Measurements from ENCODE around the gene TMPRSS4. TPM values are rescaled to one million over a fixed set of nuclear protein-coding genes. Genes with fewer than 3 reads are reported as not detected.

The TMPRSS4 gene
- 100 to 1,000 TPM in 1 of 4 donors, 10 to 100 TPM in 3; 20.0 to 117 (median 44.3) TPM for polyA plus RNA-seq
- long read RNA-seq, donor 1, full-length matches to known transcripts = 28 of 58 reads
- long read RNA-seq, donor 1, partial matches to known transcripts = 22 of 58 reads
- long read RNA-seq, donor 1, other reads (novel, unspliced or antisense) = 8 of 58 reads
- long read RNA-seq, donor 2, partial matches to known transcripts = 0 of 3 reads
- long read RNA-seq, donor 2, other reads (novel, unspliced or antisense) = 0 of 3 reads
- long read RNA-seq, donor 3, partial matches to known transcripts = 10 of 11 reads
- long read RNA-seq, donor 3, other reads (novel, unspliced or antisense) = 0 of 11 reads
- long read RNA-seq, donor 4 = 0 reads
- long read RNA-seq, donor 5, partial matches to known transcripts = 0 of 1 reads
- long read RNA-seq, donor 5, other reads (novel, unspliced or antisense) = 0 of 1 reads
- long read RNA-seq, donor 6, full-length matches to known transcripts = 9 of 15 reads
- long read RNA-seq, donor 6, partial matches to known transcripts = 6 of 15 reads
- long read RNA-seq, donor 6, other reads (novel, unspliced or antisense) = 0 of 15 reads
- long read RNA-seq, donor 7 = 0 reads
- long read RNA-seq, donor 8 = 0 reads
- long read RNA-seq, donor 9 = 0 reads
- long read RNA-seq, donor 10, full-length matches to known transcripts = 21 of 34 reads
- long read RNA-seq, donor 10, partial matches to known transcripts = 13 of 34 reads
- long read RNA-seq, donor 10, other reads (novel, unspliced or antisense) = 0 of 34 reads

- no peak for FAIRE-seq
- WGBS, 3 donors = 18 to 63% (median 26%) methylated on average over 7 of the region's 7 CpGs
These were observed at the start of gene TMPRSS4 for GRCh38 chr11:118076754-118077281. TSS of gene TMPRSS4 (plus strand) at chr11:118077078. CDS start at chr11:118077303, 225 bp downstream.

GRCh38 chr11:118027694-118028093 is 49.2 kb upstream of the TMPRSS4 start:
- H3K36me3 ChIP-seq (ENCODE audit: control insufficient read depth in 3 of 3, insufficient read depth in 2 of 3, low read depth in 1 of 3, low read length in 3 of 3) = no peaks in the 10 kb centered on the region
- H3K27me3 ChIP-seq (ENCODE audit: control insufficient read depth in 3 of 3, insufficient read depth in 3 of 3, low read length in 3 of 3) = peaks cover 0 to 8% (median 2%) of the 10 kb centered on the region in 3 donors
- H3K27ac ChIP-seq (ENCODE audit: low read depth in 1 of 3, low read length in 2 of 3) = no peak overlapping the region
- WGBS, 3 donors = 88 to 91% (median 90%) methylated on average over 4 of the region's 4 CpGs
- no peaks in the 10 kb centered on the region for H3K4me1 ChIP-seq (ENCODE audit: control insufficient read depth in 3 of 3, insufficient read depth in 2 of 3, low read depth in 1 of 3, low read length in 2 of 3)
- FAIRE-seq (no peak), DNase-seq (no peak)
- H3K4me3 ChIP-seq (ENCODE audit: low read depth in 1 of 3, low read length in 3 of 3) = no peak overlapping the region
- H3K9me3 ChIP-seq (ENCODE audit: control insufficient read depth in 2 of 2, insufficient read depth in 1 of 2, low read depth in 1 of 2, low read length in 1 of 2) = no peaks in the 10 kb centered on the region

More at GRCh38 chr11:118076754-118077281, at the start of gene TMPRSS4:
- H3K9me3 ChIP-seq (ENCODE audit: control insufficient read depth in 2 of 2, insufficient read depth in 1 of 2, low read depth in 1 of 2, low read length in 1 of 2) = peaks cover 0 to 19% of the 10 kb centered on the region in 2 donors
- H3K4me1 ChIP-seq (ENCODE audit: control insufficient read depth in 3 of 3, insufficient read depth in 2 of 3, low read depth in 1 of 3, low read length in 2 of 3) = peaks cover 0 to 42% (median 4%) of the 10 kb centered on the region in 3 donors
- peak within 1 kb of the TSS; percentile 12 to 57 (median 55) for H3K4me3 ChIP-seq (ENCODE audit: low read depth in 1 of 3, low read length in 3 of 3)
- peak; percentile 96 to 99 for DNase-seq
- peaks cover 0 to 27% (median 0%) of the 10 kb centered on the region in 3 donors for H3K36me3 ChIP-seq (ENCODE audit: control insufficient read depth in 3 of 3, insufficient read depth in 2 of 3, low read depth in 1 of 3, low read length in 3 of 3)
- peak within 1 kb of the TSS; percentile 87 to 95 (median 87) for H3K27ac ChIP-seq (ENCODE audit: low read depth in 1 of 3, low read length in 2 of 3)
- H3K27me3 ChIP-seq (ENCODE audit: control insufficient read depth in 3 of 3, insufficient read depth in 3 of 3, low read length in 3 of 3) = peaks cover 0 to 4% (median 0%) of the 10 kb centered on the region in 3 donors

GRCh38 chr11:118028626-118029025 is 48.3 kb upstream of the TMPRSS4 start:
- Histone ChIP-seq H3K9me3 (ENCODE audit: control insufficient read depth in 2 of 2, insufficient read depth in 1 of 2, low read depth in 1 of 2, low read length in 1 of 2) (no peaks in the 10 kb centered on the region), H3K36me3 (ENCODE audit: control insufficient read depth in 3 of 3, insufficient read depth in 2 of 3, low read depth in 1 of 3, low read length in 3 of 3) (no peaks in the 10 kb centered on the region), H3K27ac (ENCODE audit: low read depth in 1 of 3, low read length in 2 of 3) (no peak overlapping the region), H3K4me3 (ENCODE audit: low read depth in 1 of 3, low read length in 3 of 3) (no peak overlapping the region), H3K4me1 (ENCODE audit: control insufficient read depth in 3 of 3, insufficient read depth in 2 of 3, low read depth in 1 of 3, low read length in 2 of 3) (no peaks in the 10 kb centered on the region), H3K27me3 (ENCODE audit: control insufficient read depth in 3 of 3, insufficient read depth in 3 of 3, low read length in 3 of 3) (peaks cover 0 to 8% (median 2%) of the 10 kb centered on the region in 3 donors)
- DNase-seq (no peak), FAIRE-seq (no peak)
- 70 to 83% (median 75%) methylated on average over 3 of the region's 3 CpGs for WGBS, 3 donors

- DNase-seq (no peak), FAIRE-seq (no peak)
- no peaks in the 10 kb centered on the region for H3K36me3 ChIP-seq (ENCODE audit: control insufficient read depth in 3 of 3, insufficient read depth in 2 of 3, low read depth in 1 of 3, low read length in 3 of 3)
- peaks cover 0 to 4% (median 2%) of the 10 kb centered on the region in 3 donors for H3K27me3 ChIP-seq (ENCODE audit: control insufficient read depth in 3 of 3, insufficient read depth in 3 of 3, low read length in 3 of 3)
- no peaks in the 10 kb centered on the region for H3K4me1 ChIP-seq (ENCODE audit: control insufficient read depth in 3 of 3, insufficient read depth in 2 of 3, low read depth in 1 of 3, low read length in 2 of 3)
- no peak overlapping the region for H3K27ac ChIP-seq (ENCODE audit: low read depth in 1 of 3, low read length in 2 of 3)
- H3K9me3 ChIP-seq (ENCODE audit: control insufficient read depth in 2 of 2, insufficient read depth in 1 of 2, low read depth in 1 of 2, low read length in 1 of 2) = no peaks in the 10 kb centered on the region
- no peak overlapping the region for H3K4me3 ChIP-seq (ENCODE audit: low read depth in 1 of 3, low read length in 3 of 3)
- WGBS, 3 donors = 68 to 86% (median 82%) methylated on average over 4 of the region's 4 CpGs
These were observed 43.4 kb upstream of the TMPRSS4 start for GRCh38 chr11:118033443-118033842.

GRCh38 chr11:118042141-118042540 is 34.7 kb upstream of the TMPRSS4 start:
- no peaks in the 10 kb centered on the region for H3K4me1 ChIP-seq (ENCODE audit: control insufficient read depth in 3 of 3, insufficient read depth in 2 of 3, low read depth in 1 of 3, low read length in 2 of 3)
- DNase-seq = no peak
- no peak overlapping the region for H3K4me3 ChIP-seq (ENCODE audit: low read depth in 1 of 3, low read length in 3 of 3)
- no peaks in the 10 kb centered on the region for H3K36me3 ChIP-seq (ENCODE audit: control insufficient read depth in 3 of 3, insufficient read depth in 2 of 3, low read depth in 1 of 3, low read length in 3 of 3)
- 65 to 81% (median 69%) methylated on average over 1 of the region's 1 CpG for WGBS, 3 donors
- H3K9me3 ChIP-seq (ENCODE audit: control insufficient read depth in 2 of 2, insufficient read depth in 1 of 2, low read depth in 1 of 2, low read length in 1 of 2) = no peaks in the 10 kb centered on the region
- no peak for FAIRE-seq
- H3K27ac ChIP-seq (ENCODE audit: low read depth in 1 of 3, low read length in 2 of 3) = no peak overlapping the region
- no peaks in the 10 kb centered on the region for H3K27me3 ChIP-seq (ENCODE audit: control insufficient read depth in 3 of 3, insufficient read depth in 3 of 3, low read length in 3 of 3)

GRCh38 chr11:118042796-118043195 is 34.1 kb upstream of the TMPRSS4 start:
- DNase-seq (no peak), FAIRE-seq (no peak)
- H3K27ac ChIP-seq (ENCODE audit: low read depth in 1 of 3, low read length in 2 of 3) = no peak overlapping the region
- 67 to 75% (median 69%) methylated on average over 4 of the region's 4 CpGs for WGBS, 3 donors
- no peaks in the 10 kb centered on the region for H3K27me3 ChIP-seq (ENCODE audit: control insufficient read depth in 3 of 3, insufficient read depth in 3 of 3, low read length in 3 of 3)
- H3K36me3 ChIP-seq (ENCODE audit: control insufficient read depth in 3 of 3, insufficient read depth in 2 of 3, low read depth in 1 of 3, low read length in 3 of 3) = no peaks in the 10 kb centered on the region
- no peaks in the 10 kb centered on the region for H3K9me3 ChIP-seq (ENCODE audit: control insufficient read depth in 2 of 2, insufficient read depth in 1 of 2, low read depth in 1 of 2, low read length in 1 of 2)
- H3K4me3 ChIP-seq (ENCODE audit: low read depth in 1 of 3, low read length in 3 of 3) = no peak overlapping the region
- no peaks in the 10 kb centered on the region for H3K4me1 ChIP-seq (ENCODE audit: control insufficient read depth in 3 of 3, insufficient read depth in 2 of 3, low read depth in 1 of 3, low read length in 2 of 3)

GRCh38 chr11:118045191-118045590 is 31.7 kb upstream of the TMPRSS4 start:
- Histone ChIP-seq H3K9me3 (ENCODE audit: control insufficient read depth in 2 of 2, insufficient read depth in 1 of 2, low read depth in 1 of 2, low read length in 1 of 2) (no peaks in the 10 kb centered on the region), H3K4me3 (ENCODE audit: low read depth in 1 of 3, low read length in 3 of 3) (no peak overlapping the region), H3K27ac (ENCODE audit: low read depth in 1 of 3, low read length in 2 of 3) (no peak overlapping the region), H3K4me1 (ENCODE audit: control insufficient read depth in 3 of 3, insufficient read depth in 2 of 3, low read depth in 1 of 3, low read length in 2 of 3) (no peaks in the 10 kb centered on the region), H3K27me3 (ENCODE audit: control insufficient read depth in 3 of 3, insufficient read depth in 3 of 3, low read length in 3 of 3) (no peaks in the 10 kb centered on the region), H3K36me3 (ENCODE audit: control insufficient read depth in 3 of 3, insufficient read depth in 2 of 3, low read depth in 1 of 3, low read length in 3 of 3) (no peaks in the 10 kb centered on the region)
- DNase-seq = no peak
- FAIRE-seq = no peak
- 35 to 70% (median 39%) methylated on average over 2 of the region's 2 CpGs for WGBS, 3 donors
